ENCODE measurements around the gene ART1. TPM values are rescaled to one million over a fixed set of nuclear protein-coding genes. Genes with fewer than 3 reads are reported as not detected.

The ART1 gene
- total and polyA plus RNA-seq, 2 donors (not counting 3 experiments of a cell fraction or from before 2014, with no cell fraction given) = not detected

DNA sequence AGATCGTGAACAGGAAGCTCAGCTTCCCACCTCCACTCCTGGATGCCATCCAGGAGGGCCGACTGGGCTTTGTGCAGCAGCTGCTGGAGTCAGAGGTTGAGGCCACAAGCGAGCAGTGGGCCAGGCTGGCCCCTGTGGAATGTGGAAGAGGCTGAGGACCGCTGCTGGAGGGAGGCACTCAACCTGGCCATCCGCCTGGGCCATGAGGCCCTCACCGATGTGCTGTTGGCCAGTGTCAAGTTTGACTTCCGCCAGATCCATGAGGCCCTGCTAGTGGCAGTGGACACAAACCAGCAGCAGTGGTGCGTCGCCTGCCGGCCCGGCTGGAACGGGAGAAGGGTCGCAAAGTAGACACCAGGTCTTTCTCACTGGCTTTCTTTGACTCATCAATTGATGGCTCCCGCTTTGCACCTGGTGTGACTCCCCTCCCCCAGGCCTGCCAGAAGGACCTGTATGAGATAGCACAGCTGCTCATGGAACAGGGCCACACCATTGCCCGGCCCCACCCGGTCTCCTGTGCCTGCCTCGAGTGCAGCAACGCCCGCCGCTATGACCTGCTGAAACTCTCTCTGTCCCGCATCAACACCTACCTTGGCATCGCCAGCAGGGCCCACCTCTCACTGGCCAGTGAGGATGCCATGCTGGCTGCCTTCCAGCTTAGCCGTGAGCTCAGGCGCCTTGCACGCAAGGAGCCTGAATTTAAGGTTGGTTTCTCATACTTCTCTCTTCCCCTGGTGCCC, 28.0 kb upstream of the ART1 start:
- ChIA-PET CTCF (no interaction called here), POLR2A (no interaction called here)
- Histone ChIP-seq H3K79me2 (ENCODE audit: control insufficient read depth, insufficient read depth, low read length) (no peaks in the 10 kb centered on the region), H2AFZ (ENCODE audit: low read depth, low read length) (no peak overlapping the region), H3K9me3 (replicated peaks; ENCODE audit: control insufficient read depth, insufficient read depth, low read length) (no peaks in the 10 kb centered on the region), H3K4me2 (ENCODE audit: insufficient read depth, low read length) (no peak overlapping the region), H3K36me3 (ENCODE audit: control insufficient read depth in 2 of 2, extremely low read depth in 1 of 2, insufficient read depth in 2 of 2, low read length in 2 of 2) (no peaks in the 10 kb centered on the region), H3K27me3 (ENCODE audit: control insufficient read depth in 2 of 2, insufficient read depth in 2 of 2, low read length in 2 of 2) (no peaks in the 10 kb centered on the region), H3K9me1 (replicated peaks; ENCODE audit: control insufficient read depth, extremely low read depth, insufficient read depth, low read length) (no peaks in the 10 kb centered on the region), H3K4me3 (replicated peaks in 1 of 3; ENCODE audit: insufficient read depth in 1 of 3, low read depth in 1 of 3, low read length in 3 of 3) (no peak overlapping the region), H3K27ac (ENCODE audit: insufficient read depth, low read depth, low read length) (no peak overlapping the region), H3K9ac (replicated peaks; ENCODE audit: extremely low read depth, insufficient read depth, low read length) (no peak overlapping the region), H4K20me1 (replicated peaks; ENCODE audit: control insufficient read depth, extremely low read depth, insufficient read depth, low read length) (no peaks in the 10 kb centered on the region), H3K4me1 (ENCODE audit: control insufficient read depth, extremely low read depth, insufficient read depth, low read length) (no peaks in the 10 kb centered on the region)
- DNase-seq (ENCODE audit: low read depth, low spot score) (no peak), FAIRE-seq (no peak)
- dilution Hi-C loops (cut with MboI; ENCODE audit: extremely low pct_ligation_motif_present, low sequenced_read_pairs) = no loop called here
- no peak for TF ChIP-seq CTCF (IDR thresholded peaks at IDR 0.05; ENCODE audit: extremely low read depth in 1 of 2, insufficient read depth in 1 of 2, low read depth in 1 of 2, low read length in 2 of 2)
- TF ChIP-seq EZH2 (IDR thresholded peaks at IDR 0.05; ENCODE audit: borderline replicate concordance, low read depth, low read length, severe bottlenecking) = no peak
- no peak for TF ChIP-seq GATA2 (IDR thresholded peaks at IDR 0.05; ENCODE audit: insufficient read depth, insufficient read length, low read depth, low read length)
- no peak for TF ChIP-seq JUN (IDR thresholded peaks at IDR 0.05; ENCODE audit: borderline replicate concordance, insufficient read depth, insufficient read length, low read depth)
- TF ChIP-seq, protein P1, sequence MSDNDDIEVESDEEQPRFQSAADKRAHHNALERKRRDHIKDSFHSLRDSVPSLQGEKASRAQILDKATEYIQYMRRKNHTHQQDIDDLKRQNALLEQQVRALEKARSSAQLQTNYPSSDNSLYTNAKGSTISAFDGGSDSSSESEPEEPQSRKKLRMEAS (IDR thresholded peaks at IDR 0.05; ENCODE audit: insufficient read depth, insufficient read length) = no peak
- TF ChIP-seq MYC (IDR thresholded peaks at IDR 0.05; ENCODE audit: low read depth, low read length) = no peak
- TF ChIP-seq POLR2AphosphoS5 (IDR thresholded peaks at IDR 0.05; ENCODE audit: insufficient read depth, low read depth, low read length) = no peak
- TF ChIP-seq FOS (IDR thresholded peaks at IDR 0.05; ENCODE audit: borderline replicate concordance, insufficient read depth, low read length) = no peak
- intact Hi-C loops (cut with micrococcal nuclease) = no loop called here
- BruUV-seq (replicated peaks) = no TSS peak

All from endothelial cell of umbilical vein (primary cell).